ENCODE data around the gene CHST2.
"Not testable (repeated sequence)": the region's sequence is repeated elsewhere in the genome, so short reads cannot be mapped to it uniquely, and the experiment has no call there.

DNA sequence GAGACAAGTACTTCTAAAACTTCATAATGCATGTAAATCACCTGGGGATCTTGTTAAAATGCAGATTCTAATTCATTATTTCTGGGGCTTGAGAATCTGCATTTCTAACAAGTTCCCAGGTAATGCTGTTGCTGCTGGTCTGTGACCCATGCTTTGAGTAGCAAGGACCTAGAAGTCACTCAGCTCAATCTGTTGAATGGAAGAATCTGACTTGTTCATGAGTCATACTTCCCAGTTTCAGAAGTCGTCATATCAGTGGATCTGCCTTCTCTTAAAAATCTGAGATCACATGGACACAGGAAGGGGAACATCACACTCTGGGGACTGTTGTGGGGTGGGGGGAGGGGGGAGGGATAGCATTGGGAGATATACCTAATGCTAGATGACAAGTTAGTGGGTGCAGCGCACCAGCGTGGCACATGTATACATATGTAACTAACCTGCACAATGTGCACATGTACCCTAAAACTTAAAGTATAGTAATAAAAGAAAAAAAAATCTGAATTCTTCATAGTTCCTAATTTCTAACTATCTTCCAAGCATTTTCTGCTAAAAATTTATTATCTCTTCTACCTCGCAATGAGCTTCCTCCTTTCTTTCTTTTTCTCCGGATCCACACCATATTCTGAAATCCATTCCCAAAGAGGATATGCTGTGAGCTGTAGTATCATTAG, 46.2 kb downstream of the CHST2 start:
- TF ChIP-seq CTCF, POLR2AphosphoS5 (IDR thresholded peaks at IDR 0.05): not testable (repeated sequence)

All from esophagus muscularis mucosa (tissue), 3 donors.